ENCODE data around the gene GARRE1. TPM values are rescaled to one million over a fixed set of nuclear protein-coding genes. Genes with fewer than 3 reads are reported as not detected.

GARRE1 gene
- total RNA-seq, 1 donor from 2014 or later = 10.0 TPM

GRCh38 chr19:34256835-34257558, 2.6 kb downstream of the GARRE1 start:
- Mint-ChIP-seq H3K9me3 (no peaks in the 10 kb centered on the region), H3K4me3 (ENCODE audit: low read depth) (no peak overlapping the region), H3K27ac (no peak overlapping the region), H3K27me3 (ENCODE audit: low read depth) (peaks cover 3% of the 10 kb centered on the region), H3K4me1 (ENCODE audit: low read depth) (peaks cover 5% of the 10 kb centered on the region), H3K36me3 (ENCODE audit: low read depth) (no peaks in the 10 kb centered on the region)
- DNase-seq (ENCODE audit: low spot score) = no peak
- intact Hi-C loops (cut with micrococcal nuclease) = no loop called here

- H3K4me1 Mint-ChIP-seq (ENCODE audit: low read depth) = peaks cover 5% of the 10 kb centered on the region
- intact Hi-C loops (cut with micrococcal nuclease) = no loop called here
- H3K27me3 Mint-ChIP-seq (ENCODE audit: low read depth) = peaks cover 3% of the 10 kb centered on the region
- no peak for DNase-seq (ENCODE audit: low spot score)
- no peaks in the 10 kb centered on the region for H3K9me3 Mint-ChIP-seq
- H3K4me3 Mint-ChIP-seq (ENCODE audit: low read depth) = no peak overlapping the region
- no peaks in the 10 kb centered on the region for H3K36me3 Mint-ChIP-seq (ENCODE audit: low read depth)
- H3K27ac Mint-ChIP-seq = no peak overlapping the region
Observed at GRCh38 chr19:34257559-34257924, 3.2 kb downstream of the GARRE1 start.

GRCh38 chr19:34259367-34260095, 5.2 kb downstream of the GARRE1 start:
- no peak overlapping the region for H3K27ac Mint-ChIP-seq
- peaks cover 2% of the 10 kb centered on the region for H3K4me1 Mint-ChIP-seq (ENCODE audit: low read depth)

GRCh38 chr19:34260771-34261173, 6.4 kb downstream of the GARRE1 start:
- H3K27ac Mint-ChIP-seq = no peak overlapping the region
- no peak for DNase-seq (ENCODE audit: low spot score)
- intact Hi-C loops (cut with micrococcal nuclease) = loop anchor here (2.0 kb wide), 1 partner anchor 76 kb away; no protein-coding TSS in a partner anchor
- H3K27me3 Mint-ChIP-seq (ENCODE audit: low read depth) = peaks cover 2% of the 10 kb centered on the region
- no peaks in the 10 kb centered on the region for H3K36me3 Mint-ChIP-seq (ENCODE audit: low read depth)
- H3K4me1 Mint-ChIP-seq (ENCODE audit: low read depth) = peaks cover 3% of the 10 kb centered on the region
- H3K4me3 Mint-ChIP-seq (ENCODE audit: low read depth) = no peak overlapping the region
- no peaks in the 10 kb centered on the region for H3K9me3 Mint-ChIP-seq

More at GRCh38 chr19:34259367-34260095, 5.2 kb downstream of the GARRE1 start:
- Mint-ChIP-seq H3K4me3 (ENCODE audit: low read depth) (no peak overlapping the region), H3K36me3 (ENCODE audit: low read depth) (no peaks in the 10 kb centered on the region), H3K9me3 (no peaks in the 10 kb centered on the region), H3K27me3 (ENCODE audit: low read depth) (peaks cover 3% of the 10 kb centered on the region)
- intact Hi-C loops (cut with micrococcal nuclease) = loop anchor here (2.0 kb wide), 1 partner anchor 77 kb away; no protein-coding TSS in a partner anchor
- no peak for DNase-seq (ENCODE audit: low spot score)

- no peaks in the 10 kb centered on the region for H3K9me3 Mint-ChIP-seq
- H3K36me3 Mint-ChIP-seq (ENCODE audit: low read depth) = no peaks in the 10 kb centered on the region
- peaks cover 3% of the 10 kb centered on the region for H3K4me1 Mint-ChIP-seq (ENCODE audit: low read depth)
- intact Hi-C loops (cut with micrococcal nuclease) = loop anchor here (2.0 kb wide), 1 partner anchor 75 kb away; no protein-coding TSS in a partner anchor
- no peak overlapping the region for H3K4me3 Mint-ChIP-seq (ENCODE audit: low read depth)
- no peak overlapping the region for H3K27ac Mint-ChIP-seq
- DNase-seq (ENCODE audit: low spot score) = no peak
- H3K27me3 Mint-ChIP-seq (ENCODE audit: low read depth) = peaks cover 2% of the 10 kb centered on the region
Observed at GRCh38 chr19:34261334-34262109, 7.2 kb downstream of the GARRE1 start.

- no peak overlapping the region for H3K27ac Mint-ChIP-seq
- intact Hi-C loops (cut with micrococcal nuclease) = no loop called here
- no peaks in the 10 kb centered on the region for H3K36me3 Mint-ChIP-seq (ENCODE audit: low read depth)
- DNase-seq (ENCODE audit: low spot score) = no peak
- H3K27me3 Mint-ChIP-seq (ENCODE audit: low read depth) = peaks cover 8% of the 10 kb centered on the region
- no peak overlapping the region for H3K4me3 Mint-ChIP-seq (ENCODE audit: low read depth)
- H3K4me1 Mint-ChIP-seq (ENCODE audit: low read depth) = peaks cover 4% of the 10 kb centered on the region
- H3K9me3 Mint-ChIP-seq = no peaks in the 10 kb centered on the region
Observed at GRCh38 chr19:34263745-34264237, 9.4 kb downstream of the GARRE1 start.

GRCh38 chr19:34265221-34265650, 10.9 kb downstream of the GARRE1 start:
- H3K4me1 Mint-ChIP-seq (ENCODE audit: low read depth) = peaks cover 14% of the 10 kb centered on the region
- no peak overlapping the region for H3K4me3 Mint-ChIP-seq (ENCODE audit: low read depth)
- H3K27me3 Mint-ChIP-seq (ENCODE audit: low read depth) = peaks cover 10% of the 10 kb centered on the region
- H3K9me3 Mint-ChIP-seq = no peaks in the 10 kb centered on the region
- no peak for DNase-seq (ENCODE audit: low spot score)
- no peak overlapping the region for H3K27ac Mint-ChIP-seq
- intact Hi-C loops (cut with micrococcal nuclease) = no loop called here
- peaks cover under 1% of the 10 kb centered on the region for H3K36me3 Mint-ChIP-seq (ENCODE audit: low read depth)

- no peak overlapping the region for H3K4me3 Mint-ChIP-seq (ENCODE audit: low read depth)
- H3K36me3 Mint-ChIP-seq (ENCODE audit: low read depth) = peaks cover 6% of the 10 kb centered on the region
- peaks cover 20% of the 10 kb centered on the region for H3K4me1 Mint-ChIP-seq (ENCODE audit: low read depth)
- intact Hi-C loops (cut with micrococcal nuclease) = loop anchor here (1.0 kb wide), 1 partner anchor 15 kb away; the partner anchor contains the start of gene GARRE1
- H3K9me3 Mint-ChIP-seq = no peaks in the 10 kb centered on the region
- DNase-seq (ENCODE audit: low spot score) = no peak
- no peak overlapping the region for H3K27ac Mint-ChIP-seq
- H3K27me3 Mint-ChIP-seq (ENCODE audit: low read depth) = peaks cover 12% of the 10 kb centered on the region
Observed at GRCh38 chr19:34269081-34269480, 14.7 kb downstream of the GARRE1 start.

GRCh38 chr19:34269489-34269888, 15.1 kb downstream of the GARRE1 start:
- peaks cover 12% of the 10 kb centered on the region for H3K27me3 Mint-ChIP-seq (ENCODE audit: low read depth)
- DNase-seq (ENCODE audit: low spot score) = no peak
- no peaks in the 10 kb centered on the region for H3K9me3 Mint-ChIP-seq
- intact Hi-C loops (cut with micrococcal nuclease) = loop anchor here (1.0 kb wide), 1 partner anchor 15 kb away; the partner anchor contains the start of gene GARRE1
- peaks cover 20% of the 10 kb centered on the region for H3K4me1 Mint-ChIP-seq (ENCODE audit: low read depth)
- no peak overlapping the region for H3K27ac Mint-ChIP-seq
- no peak overlapping the region for H3K4me3 Mint-ChIP-seq (ENCODE audit: low read depth)
- peaks cover 6% of the 10 kb centered on the region for H3K36me3 Mint-ChIP-seq (ENCODE audit: low read depth)

- peaks cover 18% of the 10 kb centered on the region for H3K4me1 Mint-ChIP-seq (ENCODE audit: low read depth)
- peak overlapping the region; percentile 23 for H3K27ac Mint-ChIP-seq
- peaks cover 6% of the 10 kb centered on the region for H3K36me3 Mint-ChIP-seq (ENCODE audit: low read depth)
- H3K9me3 Mint-ChIP-seq = no peaks in the 10 kb centered on the region
- intact Hi-C loops (cut with micrococcal nuclease) = loop anchor here (1.0 to 10.0 kb wide), 2 partner anchors 16 to 45 kb away; partner anchors contain the start of gene GARRE1
- H3K4me3 Mint-ChIP-seq (ENCODE audit: low read depth) = no peak overlapping the region
- peak; percentile 52 for DNase-seq (ENCODE audit: low spot score)
- H3K27me3 Mint-ChIP-seq (ENCODE audit: low read depth) = peaks cover 12% of the 10 kb centered on the region
Observed at GRCh38 chr19:34269968-34270621, 15.7 kb downstream of the GARRE1 start.

GRCh38 chr19:34273121-34273520, 18.8 kb downstream of the GARRE1 start:
- Mint-ChIP-seq H3K36me3 (ENCODE audit: low read depth) (peaks cover 10% of the 10 kb centered on the region), H3K4me1 (ENCODE audit: low read depth) (peaks cover 21% of the 10 kb centered on the region), H3K27me3 (ENCODE audit: low read depth) (peaks cover 12% of the 10 kb centered on the region), H3K4me3 (ENCODE audit: low read depth) (no peak overlapping the region), H3K27ac (no peak overlapping the region), H3K9me3 (no peaks in the 10 kb centered on the region)
- intact Hi-C loops (cut with micrococcal nuclease) = loop anchor here (10.0 kb wide), 1 partner anchor 48 kb away; no protein-coding TSS in a partner anchor
- no peak for DNase-seq (ENCODE audit: low spot score)

Data from activated T-helper 2 cell treated with anti-CD3 and anti-CD28 coated beads, Interferon-gamma antibody, Interleukin-2, Interleukin-4, amounts not matched to agents 10 μg/mL and 5 μg/mL and 100 μg/mL, durations not matched to agents 14 hours and 24 hours and 36 hours (primary cell).